GM21381 (cell line): Measurements from ENCODE around the gene AKAP13.

Experiments
- ATAC-seq: cut with Tn5 transposase; IDR thresholded peaks from one replicate; pipeline ENCODE4 v1.9.1; 2021; ENCODE audit warnings: mild to moderate bottlenecking, moderate library complexity; ENCODE audit not compliant: unreplicated experiment

AKAP13 gene

GRCh38 chr15:85588677-85589076, 208.3 kb downstream of the AKAP13 start:
- no peak for ATAC-seq

- no peak for ATAC-seq
Measured at GRCh38 chr15:85589851-85590250, 209.4 kb downstream of the AKAP13 start.

- ATAC-seq = no peak
Measured at GRCh38 chr15:85591622-85592021, 211.2 kb downstream of the AKAP13 start.

DNA sequence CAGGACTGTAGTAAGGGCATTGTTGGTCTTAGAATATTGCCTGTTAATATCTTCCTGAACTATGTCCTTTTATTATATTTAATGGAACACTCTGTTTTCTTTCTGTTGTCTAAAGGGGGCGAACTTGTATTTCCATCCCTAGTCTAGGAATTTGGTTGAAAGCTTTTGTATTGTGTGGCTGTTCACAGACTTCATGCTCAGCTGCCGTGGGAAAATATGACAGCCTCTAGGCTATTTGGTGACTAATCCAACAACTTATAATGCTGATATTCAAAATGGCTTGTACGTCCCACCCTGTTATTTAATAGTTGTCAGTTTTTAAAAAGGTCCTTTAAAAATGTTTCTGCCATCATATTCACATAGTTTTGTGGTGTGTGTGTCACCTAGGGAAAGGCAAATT, 211.7 kb downstream of the AKAP13 start:
- no peak for ATAC-seq

- no peak for ATAC-seq
Measured at GRCh38 chr15:85593809-85594445, 213.5 kb downstream of the AKAP13 start.

GRCh38 chr15:85595804-85596536, 215.6 kb downstream of the AKAP13 start:
- no peak for ATAC-seq

- no peak for ATAC-seq
Measured at GRCh38 chr15:85597155-85597815, 216.9 kb downstream of the AKAP13 start.

GRCh38 chr15:85598219-85598618, 217.8 kb downstream of the AKAP13 start:
- ATAC-seq = no peak

GRCh38 chr15:85598718-85599398, 218.5 kb downstream of the AKAP13 start:
- ATAC-seq = no peak

DNA sequence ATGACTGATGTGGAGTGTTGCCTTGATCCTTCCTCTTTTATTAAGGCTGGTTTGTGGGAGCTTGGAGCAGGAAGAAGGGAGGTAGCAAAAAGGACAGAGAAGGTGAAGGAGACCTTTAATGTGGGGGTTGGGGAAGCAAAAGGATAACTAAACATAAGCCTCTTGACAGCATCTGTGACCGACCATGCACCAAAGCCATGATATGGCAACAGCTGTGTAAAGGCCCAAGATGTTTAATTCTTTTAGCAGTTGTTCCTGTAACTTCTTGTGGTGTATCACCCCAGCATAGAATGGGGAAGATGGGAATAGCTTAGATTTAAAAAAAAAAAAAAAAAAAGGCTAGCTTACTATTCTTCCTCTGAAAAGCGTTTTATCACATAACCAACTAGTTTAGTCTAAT, 219.6 kb downstream of the AKAP13 start:
- ATAC-seq = no peak

DNA sequence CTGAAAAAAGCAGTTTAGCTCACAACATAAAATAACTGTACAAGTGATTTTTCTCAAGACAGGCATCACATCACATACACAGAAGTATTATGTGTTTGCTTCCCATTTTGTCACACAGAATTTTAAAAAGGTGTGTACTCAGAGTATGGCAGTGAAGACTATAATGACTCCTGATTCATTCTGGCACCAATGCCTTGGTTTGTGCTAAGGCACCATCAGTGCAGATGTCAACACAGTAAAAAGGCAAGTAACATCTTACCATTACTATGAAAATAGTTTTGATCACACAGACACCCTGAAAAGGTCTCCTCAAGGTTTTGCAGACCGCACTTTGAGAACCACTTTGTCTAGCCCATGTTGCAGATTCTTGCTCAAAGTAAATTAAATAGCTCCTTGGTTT, 222.8 kb downstream of the AKAP13 start:
- no peak for ATAC-seq

DNA sequence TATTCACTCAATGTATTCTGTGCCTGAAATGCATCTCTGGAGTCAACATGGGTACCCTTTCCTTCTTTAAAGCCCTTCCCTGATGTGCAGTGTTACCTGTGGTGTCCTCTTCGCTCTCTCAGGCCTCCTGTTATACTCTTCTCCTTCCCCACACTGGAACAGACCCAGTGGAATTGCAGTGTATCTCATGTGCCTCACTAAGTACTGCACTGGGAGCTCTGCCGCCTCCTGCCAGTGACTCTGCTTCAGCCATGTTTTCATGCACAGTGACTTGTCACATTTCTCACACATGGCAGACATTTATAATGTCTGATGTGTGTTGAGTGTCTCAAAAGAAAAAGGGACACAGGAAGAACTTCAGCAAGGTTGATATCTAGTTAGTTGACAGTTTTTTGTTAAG, 223.3 kb downstream of the AKAP13 start:
- ATAC-seq = no peak

DNA sequence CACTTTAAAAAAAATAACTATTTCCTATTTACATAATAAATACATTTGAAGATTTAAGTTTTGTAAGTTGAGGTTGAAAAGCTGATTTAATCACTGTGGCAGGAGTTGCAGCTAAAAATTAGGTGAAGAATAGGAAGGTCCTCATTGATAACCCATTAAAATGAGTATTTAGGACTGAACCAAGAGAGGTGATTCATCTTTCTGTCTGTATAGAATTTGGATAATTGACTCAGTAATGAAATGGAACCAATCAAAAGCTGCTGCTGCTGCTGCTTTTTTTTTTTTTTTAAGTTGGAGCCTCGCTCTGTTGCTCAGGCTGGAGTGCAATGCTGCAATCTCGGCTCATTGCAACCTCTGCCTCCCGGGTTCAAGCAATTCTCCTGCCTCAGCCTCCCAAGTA, 223.8 kb downstream of the AKAP13 start:
- no peak for ATAC-seq

- ATAC-seq = no peak
Measured at GRCh38 chr15:85606738-85607137, 226.3 kb downstream of the AKAP13 start.

DNA sequence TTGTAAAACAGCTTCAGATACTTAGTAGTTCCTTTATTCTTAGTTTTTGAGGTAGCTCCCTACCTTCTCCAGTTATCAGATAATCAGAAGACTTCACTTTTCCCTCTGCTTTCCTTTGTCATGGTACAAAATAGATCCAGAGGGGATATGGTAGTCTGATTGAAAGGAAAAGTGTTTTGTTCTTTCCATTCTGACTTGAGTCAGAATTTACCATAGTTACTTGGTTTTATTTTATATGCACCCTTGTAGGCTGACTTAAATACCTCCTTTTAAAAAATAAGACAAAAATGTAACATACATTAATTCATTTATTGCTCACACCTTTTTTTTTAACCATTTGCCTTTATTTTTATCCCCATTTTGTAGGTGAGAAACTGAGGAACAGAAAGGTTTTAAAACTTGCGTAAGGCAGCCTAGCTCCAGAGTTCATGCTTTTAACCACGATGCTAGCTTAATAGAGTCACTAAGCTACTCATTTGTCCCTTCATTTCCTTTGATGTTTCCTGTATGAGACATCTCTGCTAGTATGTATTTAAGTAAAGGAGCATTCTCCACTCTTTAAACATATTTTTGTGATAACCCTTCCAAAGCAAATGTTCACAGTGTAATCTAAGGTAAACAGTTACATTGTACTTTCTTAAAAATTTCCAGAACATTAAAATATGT, 226.9 kb downstream of the AKAP13 start:
- ATAC-seq = no peak

DNA sequence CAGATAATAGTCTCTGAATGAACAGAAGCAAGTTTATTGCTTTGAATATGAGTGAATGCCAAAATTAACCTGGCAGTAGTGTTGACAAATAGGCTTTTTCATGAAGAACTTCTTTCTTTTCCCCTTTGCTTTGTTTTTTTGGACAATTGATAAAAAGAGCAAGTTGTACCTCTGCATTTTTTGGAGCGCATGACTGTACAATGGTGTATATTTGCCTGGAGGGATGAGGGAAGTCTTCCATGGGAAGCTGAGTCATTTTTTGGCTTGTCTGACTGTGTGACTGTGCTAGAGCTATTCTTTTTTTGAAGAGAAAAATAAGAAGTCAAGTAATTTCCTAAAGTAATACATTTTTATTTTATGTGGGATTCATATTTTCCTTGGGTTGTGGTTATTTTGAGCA, 227.4 kb downstream of the AKAP13 start:
- ATAC-seq = no peak

GRCh38 chr15:85609492-85609891, 229.1 kb downstream of the AKAP13 start:
- no peak for ATAC-seq

DNA sequence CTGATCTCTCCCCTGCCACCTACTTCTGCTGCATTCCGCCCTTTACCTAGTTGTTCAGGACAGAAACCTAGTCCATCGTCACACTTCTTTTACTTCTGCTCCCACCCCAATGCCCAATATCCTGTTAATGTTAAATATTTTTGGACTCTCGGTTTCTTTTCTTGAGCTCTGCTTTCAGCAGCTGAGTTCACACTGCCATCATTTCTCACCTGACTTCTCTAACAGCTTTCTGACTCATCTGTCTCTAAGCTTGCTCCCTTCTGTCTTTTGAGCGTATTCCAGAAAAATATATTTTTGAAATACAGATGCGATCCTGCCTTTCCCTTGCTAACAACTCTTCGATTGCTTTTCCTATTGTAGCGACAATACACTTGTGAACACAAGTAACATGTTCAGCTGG, 231.0 kb downstream of the AKAP13 start:
- ATAC-seq = no peak

DNA sequence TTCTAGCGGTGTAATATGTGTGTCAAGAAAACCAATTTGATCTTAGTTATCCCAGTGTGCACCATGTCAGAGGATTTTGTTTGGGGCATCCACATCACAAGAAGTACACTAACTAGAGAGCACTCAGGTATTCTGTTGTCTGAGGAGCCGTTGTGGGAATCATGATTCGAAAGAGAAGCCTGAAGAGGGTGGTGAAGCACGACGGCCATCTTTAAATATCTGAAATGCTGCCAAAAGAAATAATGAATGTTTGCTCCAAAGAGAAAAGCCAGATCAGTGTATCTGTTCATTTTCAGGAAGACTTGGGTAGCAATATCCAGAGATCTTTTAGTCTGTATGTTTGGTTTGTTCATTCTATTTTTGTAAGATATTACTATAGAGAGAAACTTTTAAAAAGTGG, 233.7 kb downstream of the AKAP13 start:
- ATAC-seq = no peak

DNA sequence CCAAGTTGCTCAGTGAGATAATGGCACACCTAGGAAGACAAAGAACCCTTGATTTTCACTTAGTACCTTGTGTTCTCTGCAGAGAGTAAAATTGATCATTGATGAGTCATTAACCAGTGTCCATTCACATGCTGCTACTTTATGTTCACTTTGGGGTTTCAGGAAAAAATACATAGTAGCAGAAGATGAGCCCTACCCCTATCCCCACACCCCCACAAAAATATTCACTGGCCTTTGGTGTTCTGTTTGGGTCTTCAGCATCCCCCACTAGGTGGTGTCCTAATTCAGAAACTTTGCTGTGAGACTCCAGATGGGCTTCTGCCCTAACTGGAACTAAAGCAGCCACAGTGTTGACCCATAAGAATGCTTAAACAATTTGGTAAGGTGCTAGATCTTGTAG, 235.5 kb downstream of the AKAP13 start:
- peak; percentile 62 for ATAC-seq

- ATAC-seq = no peak
Measured at GRCh38 chr15:85616549-85617110, 236.2 kb downstream of the AKAP13 start.
